ENCODE measurements around the gene PSMB7.

DNA sequence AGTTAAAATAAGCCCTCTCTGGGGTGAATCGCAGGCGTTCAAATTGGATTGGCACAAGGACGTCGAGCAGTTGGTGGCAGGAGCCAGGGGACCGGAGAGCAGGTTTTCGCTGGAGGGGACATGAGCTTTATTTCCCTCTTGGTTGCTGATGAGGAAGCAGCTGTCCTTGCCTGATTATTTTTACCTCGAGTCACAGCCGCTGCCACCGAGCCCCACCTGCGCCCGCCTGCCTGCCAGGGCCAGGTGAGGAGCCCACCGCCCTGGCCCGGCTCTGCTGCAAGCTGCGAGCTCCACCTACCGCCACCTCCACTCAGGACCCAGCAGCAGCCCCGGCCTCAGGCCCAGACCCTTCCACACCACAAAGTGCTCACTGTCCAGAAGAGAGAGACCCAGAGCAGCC is 26.0 kb upstream of the PSMB7 start:
- TF ChIP-seq POLR2AphosphoS5 (IDR thresholded peaks at IDR 0.05): no peak
- TF ChIP-seq, protein P1, sequence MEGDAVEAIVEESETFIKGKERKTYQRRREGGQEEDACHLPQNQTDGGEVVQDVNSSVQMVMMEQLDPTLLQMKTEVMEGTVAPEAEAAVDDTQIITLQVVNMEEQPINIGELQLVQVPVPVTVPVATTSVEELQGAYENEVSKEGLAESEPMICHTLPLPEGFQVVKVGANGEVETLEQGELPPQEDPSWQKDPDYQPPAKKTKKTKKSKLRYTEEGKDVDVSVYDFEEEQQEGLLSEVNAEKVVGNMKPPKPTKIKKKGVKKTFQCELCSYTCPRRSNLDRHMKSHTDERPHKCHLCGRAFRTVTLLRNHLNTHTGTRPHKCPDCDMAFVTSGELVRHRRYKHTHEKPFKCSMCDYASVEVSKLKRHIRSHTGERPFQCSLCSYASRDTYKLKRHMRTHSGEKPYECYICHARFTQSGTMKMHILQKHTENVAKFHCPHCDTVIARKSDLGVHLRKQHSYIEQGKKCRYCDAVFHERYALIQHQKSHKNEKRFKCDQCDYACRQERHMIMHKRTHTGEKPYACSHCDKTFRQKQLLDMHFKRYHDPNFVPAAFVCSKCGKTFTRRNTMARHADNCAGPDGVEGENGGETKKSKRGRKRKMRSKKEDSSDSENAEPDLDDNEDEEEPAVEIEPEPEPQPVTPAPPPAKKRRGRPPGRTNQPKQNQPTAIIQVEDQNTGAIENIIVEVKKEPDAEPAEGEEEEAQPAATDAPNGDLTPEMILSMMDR (IDR thresholded peaks at IDR 0.05): no peak
